ENCODE data around the gene TSC1. TPM values are rescaled to one million over a fixed set of nuclear protein-coding genes. Genes with fewer than 3 reads are reported as not detected.

Gene TSC1
- total and polyA plus RNA-seq, 10 of the 15 experiments (the other 5 are each of a cell fraction or from before 2014, with no cell fraction given) = 4.0 to 48.0 (median 14.9) TPM

DNA sequence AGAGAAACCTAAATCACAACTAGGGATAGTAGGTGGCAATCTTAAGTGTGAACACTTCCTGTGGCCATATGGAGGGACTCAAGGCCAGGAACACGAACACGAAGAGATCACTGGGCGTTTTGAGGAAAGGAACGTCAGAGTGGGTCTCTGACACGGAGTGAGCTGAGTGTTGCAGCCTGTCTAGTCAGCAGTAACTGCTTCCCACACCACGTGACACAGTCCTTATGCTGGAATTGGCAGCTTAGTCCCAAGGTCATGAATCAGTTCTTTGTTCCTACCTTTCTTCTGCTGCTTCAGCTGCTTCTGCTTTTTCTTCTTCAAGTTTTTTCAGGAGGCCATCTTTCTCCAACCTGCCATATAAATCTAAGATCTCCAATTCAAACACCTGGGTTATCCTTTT is 47.5 kb downstream of the TSC1 start:
- no peak for DNase-seq (ENCODE audit: low read depth, low spot score)
- Histone ChIP-seq H3K27me3 (replicated peaks in 1 of 2; ENCODE audit: control insufficient read depth in 2 of 2, insufficient read depth in 2 of 2, low read length in 1 of 2) (no peaks in the 10 kb centered on the region), H3K79me2 (ENCODE audit: control insufficient read depth, insufficient read depth, low read length) (no peaks in the 10 kb centered on the region), H4K20me1 (ENCODE audit: control insufficient read depth, insufficient read depth) (no peaks in the 10 kb centered on the region), H3K27ac (ENCODE audit: control insufficient read depth, insufficient read depth) (no peak overlapping the region), H3K4me3 (no peak overlapping the region), H3K9me3 (replicated peaks; ENCODE audit: control insufficient read depth, insufficient read depth, low read length) (no peaks in the 10 kb centered on the region), H2AFZ (ENCODE audit: control insufficient read depth, low read depth, low read length) (no peak overlapping the region), H3K36me3 (ENCODE audit: control insufficient read depth in 2 of 2, insufficient read depth in 2 of 2, low read length in 1 of 2) (peaks cover 2 to 18% of the 10 kb centered on the region in 2 experiments), H3K4me1 (ENCODE audit: control insufficient read depth, insufficient read depth, low read length) (no peaks in the 10 kb centered on the region), H3K9ac (ENCODE audit: control insufficient read depth, insufficient read depth, low read length) (no peak overlapping the region), H3K4me2 (ENCODE audit: control insufficient read depth, insufficient read depth) (no peak overlapping the region)
- intact Hi-C loops (cut with micrococcal nuclease; ENCODE audit: unreplicated experiment) = no loop called here
- POLR2A ChIA-PET = interaction anchor here (0.6 kb wide), 1 partner anchor 9 kb away, joined by 6 read pairs; no protein-coding TSS in a partner anchor
- RAD21 ChIA-PET (ENCODE audit: unreplicated experiment) = interaction anchor here (0.6 to 1.1 kb wide), 2 partner anchors 17 to 227 kb away, joined by 3 to 4 read pairs; partner anchors contain the start of gene DDX31
- FAIRE-seq = no peak
- in situ Hi-C loops (cut with MboI) = no loop called here
- CTCF ChIA-PET = interaction anchor here (0.6 to 2.2 kb wide), 2 partner anchors 8 to 485 kb away, joined by 3 to 9 read pairs; no protein-coding TSS in a partner anchor
- SMC1A ChIA-PET (ENCODE audit: uncharacterized antibody, unreplicated experiment) = interaction anchor here (0.8 kb wide), 1 partner anchor 11 kb away, joined by 3 read pairs; no protein-coding TSS in a partner anchor
- BruUV-seq (replicated peaks) = no TSS peak
- no peak for ATAC-seq
- no peak for TF ChIP-seq EGR1 (IDR thresholded peaks at IDR 0.05; ENCODE audit: borderline replicate concordance in 1 of 2, low read depth in 2 of 2, low read length in 2 of 2)
- TF ChIP-seq RAD21 (IDR thresholded peaks at IDR 0.05; ENCODE audit: insufficient read depth, low read depth, low read length) = no peak
- no peak for TF ChIP-seq SUZ12 (IDR thresholded peaks at IDR 0.05; ENCODE audit: unreplicated experiment)
- TF ChIP-seq WRNIP1 (IDR thresholded peaks at IDR 0.05; ENCODE audit: borderline replicate concordance, low read depth, low read length) = no peak
- no peak for TF ChIP-seq CBX5 (IDR thresholded peaks at IDR 0.05; ENCODE audit: low read depth)
- no peak for TF ChIP-seq IKZF1 (conservative IDR thresholded peaks at IDR 0.05)
- no peak for TF ChIP-seq ZNF207 (IDR thresholded peaks at IDR 0.05; ENCODE audit: borderline replicate concordance)
- no peak for TF ChIP-seq NR2F1 (conservative IDR thresholded peaks at IDR 0.05)
- TF ChIP-seq, protein P1, sequence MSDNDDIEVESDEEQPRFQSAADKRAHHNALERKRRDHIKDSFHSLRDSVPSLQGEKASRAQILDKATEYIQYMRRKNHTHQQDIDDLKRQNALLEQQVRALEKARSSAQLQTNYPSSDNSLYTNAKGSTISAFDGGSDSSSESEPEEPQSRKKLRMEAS (IDR thresholded peaks at IDR 0.05; ENCODE audit: low read depth, low read length) = no peak
- TF ChIP-seq, protein P2, sequence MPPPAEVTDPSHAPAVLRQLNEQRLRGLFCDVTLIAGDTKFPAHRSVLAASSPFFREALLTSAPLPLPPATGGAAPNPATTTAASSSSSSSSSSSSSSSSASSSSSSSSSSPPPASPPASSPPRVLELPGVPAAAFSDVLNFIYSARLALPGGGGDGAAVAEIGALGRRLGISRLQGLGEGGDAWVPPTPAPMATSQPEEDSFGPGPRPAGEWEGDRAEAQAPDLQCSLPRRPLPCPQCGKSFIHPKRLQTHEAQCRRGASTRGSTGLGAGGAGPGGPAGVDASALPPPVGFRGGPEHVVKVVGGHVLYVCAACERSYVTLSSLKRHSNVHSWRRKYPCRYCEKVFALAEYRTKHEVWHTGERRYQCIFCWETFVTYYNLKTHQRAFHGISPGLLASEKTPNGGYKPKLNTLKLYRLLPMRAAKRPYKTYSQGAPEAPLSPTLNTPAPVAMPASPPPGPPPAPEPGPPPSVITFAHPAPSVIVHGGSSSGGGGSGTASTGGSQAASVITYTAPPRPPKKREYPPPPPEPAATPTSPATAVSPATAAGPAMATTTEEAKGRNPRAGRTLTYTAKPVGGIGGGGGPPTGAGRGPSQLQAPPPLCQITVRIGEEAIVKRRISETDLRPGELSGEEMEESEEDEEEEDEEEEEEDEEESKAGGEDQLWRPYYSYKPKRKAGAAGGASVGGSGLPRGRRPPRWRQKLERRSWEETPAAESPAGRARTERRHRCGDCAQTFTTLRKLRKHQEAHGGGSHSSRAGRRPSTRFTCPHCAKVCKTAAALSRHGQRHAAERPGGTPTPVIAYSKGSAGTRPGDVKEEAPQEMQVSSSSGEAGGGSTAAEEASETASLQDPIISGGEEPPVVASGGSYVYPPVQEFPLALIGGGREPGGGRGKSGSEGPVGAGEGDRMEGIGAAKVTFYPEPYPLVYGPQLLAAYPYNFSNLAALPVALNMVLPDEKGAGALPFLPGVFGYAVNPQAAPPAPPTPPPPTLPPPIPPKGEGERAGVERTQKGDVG (CRISPR knock-in tag; IDR thresholded peaks at IDR 0.05) = no peak
- TF ChIP-seq, protein P3, sequence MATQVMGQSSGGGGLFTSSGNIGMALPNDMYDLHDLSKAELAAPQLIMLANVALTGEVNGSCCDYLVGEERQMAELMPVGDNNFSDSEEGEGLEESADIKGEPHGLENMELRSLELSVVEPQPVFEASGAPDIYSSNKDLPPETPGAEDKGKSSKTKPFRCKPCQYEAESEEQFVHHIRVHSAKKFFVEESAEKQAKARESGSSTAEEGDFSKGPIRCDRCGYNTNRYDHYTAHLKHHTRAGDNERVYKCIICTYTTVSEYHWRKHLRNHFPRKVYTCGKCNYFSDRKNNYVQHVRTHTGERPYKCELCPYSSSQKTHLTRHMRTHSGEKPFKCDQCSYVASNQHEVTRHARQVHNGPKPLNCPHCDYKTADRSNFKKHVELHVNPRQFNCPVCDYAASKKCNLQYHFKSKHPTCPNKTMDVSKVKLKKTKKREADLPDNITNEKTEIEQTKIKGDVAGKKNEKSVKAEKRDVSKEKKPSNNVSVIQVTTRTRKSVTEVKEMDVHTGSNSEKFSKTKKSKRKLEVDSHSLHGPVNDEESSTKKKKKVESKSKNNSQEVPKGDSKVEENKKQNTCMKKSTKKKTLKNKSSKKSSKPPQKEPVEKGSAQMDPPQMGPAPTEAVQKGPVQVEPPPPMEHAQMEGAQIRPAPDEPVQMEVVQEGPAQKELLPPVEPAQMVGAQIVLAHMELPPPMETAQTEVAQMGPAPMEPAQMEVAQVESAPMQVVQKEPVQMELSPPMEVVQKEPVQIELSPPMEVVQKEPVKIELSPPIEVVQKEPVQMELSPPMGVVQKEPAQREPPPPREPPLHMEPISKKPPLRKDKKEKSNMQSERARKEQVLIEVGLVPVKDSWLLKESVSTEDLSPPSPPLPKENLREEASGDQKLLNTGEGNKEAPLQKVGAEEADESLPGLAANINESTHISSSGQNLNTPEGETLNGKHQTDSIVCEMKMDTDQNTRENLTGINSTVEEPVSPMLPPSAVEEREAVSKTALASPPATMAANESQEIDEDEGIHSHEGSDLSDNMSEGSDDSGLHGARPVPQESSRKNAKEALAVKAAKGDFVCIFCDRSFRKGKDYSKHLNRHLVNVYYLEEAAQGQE (IDR thresholded peaks at IDR 0.05; ENCODE audit: low read depth, low read length) = no peak
- TF ChIP-seq SIX5 (IDR thresholded peaks at IDR 0.05; ENCODE audit: low read depth, low read length, severe bottlenecking) = no peak
- no peak for TF ChIP-seq ZSCAN29 (IDR thresholded peaks at IDR 0.05)
- WGBS (ENCODE audit: insufficient coverage, insufficient replicate concordance, low lambda C conversion rate, missing lambda C conversion rate) = 91% methylated on average over 6 of the region's 6 CpGs
